NCI-H1930 (cell line): ENCODE data around the gene PHLDA3.
"Not testable (repeated sequence)": the region's sequence is repeated elsewhere in the genome, so short reads cannot be mapped to it uniquely, and the experiment has no call there.

Experiments used
- DNase-seq, 2 experiments: peaks; one replicate each; lab custom pipeline; 2025; lab: John Stamatoyannopoulos, UW

Gene PHLDA3

DNA sequence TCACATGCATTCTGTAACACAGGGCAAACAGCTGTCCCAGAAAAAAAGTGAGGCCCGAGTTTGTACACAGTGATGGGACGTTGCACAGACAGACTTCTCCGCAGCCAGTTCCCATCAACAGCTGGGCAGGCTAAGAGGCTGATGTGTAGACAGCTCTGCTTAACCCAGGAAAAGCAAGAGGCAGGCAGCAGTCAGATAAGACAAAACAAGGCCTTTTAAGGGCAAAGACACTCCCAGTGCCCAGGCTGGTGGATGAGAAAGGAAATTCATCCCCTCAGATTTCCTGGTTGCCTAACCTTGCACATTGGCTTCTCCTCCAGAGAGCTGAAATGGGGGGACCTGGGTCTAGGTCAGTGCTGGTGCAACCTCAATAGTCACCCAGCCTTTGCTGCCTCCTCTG, 17.2 kb upstream of the PHLDA3 start:
- DNase-seq, result no peak

DNA sequence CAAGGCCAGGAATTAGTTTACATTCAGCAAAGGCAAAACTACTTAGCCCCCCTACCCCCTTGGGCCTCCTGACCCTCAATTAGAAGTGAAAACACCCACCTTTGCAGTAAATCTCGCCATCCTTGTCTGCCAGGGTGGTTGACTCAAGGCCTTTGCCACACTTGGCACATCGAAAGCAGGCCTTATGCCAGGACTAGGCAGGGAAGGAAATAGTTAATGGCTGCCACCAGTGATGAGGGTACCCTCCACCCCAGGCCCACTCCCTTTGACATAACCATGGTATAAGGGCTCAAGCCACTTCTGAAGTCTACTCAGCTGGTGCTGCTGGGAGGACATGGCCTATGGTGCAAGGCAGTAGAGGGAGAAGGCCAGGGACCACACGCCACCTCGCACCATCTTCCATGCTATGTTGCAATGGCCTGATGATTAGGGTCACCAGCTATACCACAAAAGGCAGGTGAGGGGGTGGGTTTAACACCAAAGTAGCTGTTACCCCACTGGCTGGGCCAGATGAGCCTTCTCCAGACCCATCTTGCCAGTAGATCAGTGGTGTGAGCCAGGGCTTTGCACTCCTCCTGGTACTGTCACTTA, 16.3 kb upstream of the PHLDA3 start:
- no peak for DNase-seq

DNA sequence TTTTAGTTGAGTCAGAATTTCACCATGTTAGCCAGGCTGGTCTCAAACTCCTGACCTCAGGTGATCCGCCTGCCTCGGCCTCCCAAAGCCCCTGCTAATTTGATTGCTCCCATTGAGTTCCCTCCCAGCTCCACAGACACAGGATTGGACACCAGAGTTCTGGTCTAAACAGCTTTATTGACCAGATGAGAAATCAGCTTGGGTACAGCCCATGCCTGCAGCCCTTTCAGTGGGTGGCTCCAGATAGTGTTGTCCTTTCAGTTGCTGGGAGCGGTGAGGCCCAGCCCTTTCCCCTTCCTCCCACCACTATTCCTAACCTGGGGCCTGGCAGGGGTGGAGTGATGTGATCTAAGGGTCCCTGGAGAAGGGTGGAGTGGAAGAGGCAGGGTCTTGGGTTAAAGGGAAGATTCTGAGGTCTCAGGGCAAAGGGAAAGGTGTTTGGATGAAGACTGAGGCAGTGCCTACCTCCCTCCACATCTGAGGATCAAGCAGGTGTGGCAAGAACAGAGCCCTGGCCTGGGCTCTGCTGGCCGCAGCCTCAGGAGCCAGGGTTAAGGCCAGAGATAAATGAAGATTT, 14.5 kb upstream of the PHLDA3 start:
- DNase-seq, result no peak

DNA sequence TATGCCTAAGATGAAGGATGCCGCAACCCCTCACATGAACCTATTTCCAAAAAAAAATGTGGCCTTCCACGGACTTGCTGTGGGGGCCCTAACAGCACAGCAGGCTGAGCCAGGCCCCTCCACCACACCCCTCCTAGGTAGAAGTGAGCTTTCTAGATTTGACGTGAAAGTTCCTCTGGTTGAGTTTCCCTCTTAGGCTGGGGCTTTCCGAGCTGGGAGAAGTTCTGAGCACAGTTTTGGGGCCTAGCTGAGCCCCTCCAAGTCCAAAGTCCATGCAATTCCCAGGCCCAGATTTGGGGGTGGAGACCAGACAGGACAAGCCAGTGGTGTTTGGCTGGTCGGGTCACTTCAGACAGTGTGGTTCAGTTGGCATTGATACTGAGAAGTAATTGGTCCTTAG, 13.8 kb upstream of the PHLDA3 start:
- DNase-seq, result no peak

DNA sequence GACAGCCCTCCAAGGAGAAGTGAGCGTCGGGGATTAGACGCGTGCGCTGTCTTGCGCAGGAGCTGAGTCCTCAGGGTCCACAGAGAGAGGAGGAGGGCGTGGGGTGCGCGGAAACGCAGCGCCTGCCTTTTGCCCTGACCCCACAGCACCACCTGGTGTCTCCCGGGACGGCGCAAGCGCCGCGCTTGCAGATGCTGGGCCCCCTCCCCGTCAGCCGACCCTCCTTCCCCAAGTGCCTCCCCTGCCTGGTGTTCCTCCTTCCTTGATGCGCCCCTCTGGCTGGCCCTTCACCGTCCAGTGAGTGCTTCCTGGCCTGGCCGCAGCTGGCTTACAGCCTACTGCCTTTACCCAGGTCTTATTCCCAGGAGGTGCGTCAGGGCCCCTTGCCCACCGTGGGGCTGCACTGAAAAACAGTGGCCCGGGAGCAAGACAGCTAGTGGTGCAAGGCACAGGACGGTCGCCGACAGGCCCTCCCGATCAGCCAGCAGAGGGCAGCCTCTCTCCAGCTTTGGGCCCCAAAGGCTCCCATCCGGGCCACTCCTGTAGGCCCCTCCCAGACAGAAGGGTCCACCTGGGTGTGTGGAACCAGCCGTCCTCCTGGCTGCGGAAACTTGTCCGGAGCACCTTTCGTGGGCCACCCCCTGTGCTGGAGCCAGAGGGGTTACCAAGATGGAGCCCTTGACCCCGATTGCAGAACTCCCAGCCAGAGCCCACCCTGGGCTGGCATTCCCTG, 12.9 kb upstream of the PHLDA3 start:
- peak in 1 of 2 experiments; percentile 4 for DNase-seq

DNA sequence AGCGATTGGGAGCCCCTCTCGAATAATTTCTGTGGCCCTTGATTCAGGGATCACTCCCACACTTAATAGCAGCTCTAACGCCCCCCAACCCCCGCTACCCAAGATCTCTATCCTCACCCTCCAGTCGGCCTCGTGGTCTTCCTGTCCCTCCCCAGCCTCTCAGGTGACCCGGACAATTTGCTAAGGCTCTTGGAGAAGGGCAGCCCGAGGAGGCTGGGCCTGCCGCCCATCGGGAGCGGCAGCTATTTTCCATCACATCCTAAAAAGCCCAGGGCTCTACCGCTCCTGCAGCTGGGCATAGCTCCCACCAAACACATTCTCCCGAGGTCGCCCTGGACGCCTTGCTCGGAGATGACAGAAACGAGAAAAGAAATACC, 12.0 kb upstream of the PHLDA3 start:
- DNase-seq, result no peak

DNA sequence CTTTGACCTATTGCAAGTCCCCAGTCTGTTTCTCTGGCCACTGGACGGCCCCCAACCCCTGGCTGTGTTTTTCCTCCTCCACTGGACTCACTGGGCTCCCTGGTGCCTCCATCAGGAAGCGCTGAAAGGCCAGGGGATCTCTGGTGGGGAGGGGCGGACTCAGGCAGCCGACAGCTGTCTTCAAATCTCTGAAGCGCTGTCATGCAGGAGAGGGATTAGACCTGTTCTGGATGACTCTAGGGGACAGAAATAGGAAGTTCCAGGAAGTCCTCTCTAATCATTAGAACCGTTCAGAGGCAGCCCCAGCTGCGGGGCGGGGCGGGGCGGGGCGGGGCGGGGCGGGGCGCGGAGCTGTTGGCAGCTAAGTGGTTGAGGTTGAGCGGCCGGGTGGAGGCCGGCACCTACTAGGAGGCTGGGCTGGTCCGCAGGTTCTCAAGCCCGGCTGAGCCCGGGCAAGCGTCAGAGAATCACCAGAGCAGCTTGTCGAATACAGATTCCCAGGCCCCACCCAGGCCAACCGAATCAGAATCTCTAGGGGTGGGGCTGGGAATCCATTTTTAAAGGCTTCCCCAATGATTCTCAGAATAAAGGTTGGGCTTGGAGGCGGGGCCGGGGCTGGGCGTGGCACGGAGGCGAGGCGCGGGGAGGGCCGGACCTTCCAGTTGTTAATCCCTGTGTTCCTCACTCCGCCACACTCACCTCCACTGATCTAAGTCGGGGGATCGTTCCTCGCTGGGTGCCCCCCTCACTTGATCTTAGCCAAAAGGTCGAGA, 11.4 kb upstream of the PHLDA3 start:
- peak in 1 of 2 experiments; percentile 12 for DNase-seq

DNA sequence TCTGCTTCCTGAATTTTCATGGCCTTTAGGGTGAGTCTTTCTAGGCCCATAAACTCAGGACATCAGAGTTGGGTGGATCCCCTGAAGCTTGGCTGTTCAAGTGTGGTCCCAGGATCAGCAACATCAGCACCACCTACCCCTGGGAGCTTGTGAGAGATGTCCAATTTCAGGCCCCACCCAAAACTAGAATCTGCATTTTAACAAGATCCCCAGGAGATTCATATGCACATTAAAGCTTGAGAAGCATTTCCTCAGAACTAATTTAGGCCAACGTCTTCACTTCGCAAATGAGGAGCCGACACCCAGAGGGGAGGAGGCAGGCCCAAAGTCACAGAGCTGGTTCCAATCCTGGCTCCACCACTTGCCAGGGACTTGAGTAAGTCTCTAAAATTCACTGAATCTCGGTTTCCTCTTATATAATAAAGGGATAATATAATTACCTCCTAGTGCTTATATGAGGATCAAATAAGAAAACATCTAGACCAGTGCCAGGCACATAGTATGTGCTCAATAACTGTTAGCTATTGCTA, 10.3 kb upstream of the PHLDA3 start:
- no peak for DNase-seq

DNA sequence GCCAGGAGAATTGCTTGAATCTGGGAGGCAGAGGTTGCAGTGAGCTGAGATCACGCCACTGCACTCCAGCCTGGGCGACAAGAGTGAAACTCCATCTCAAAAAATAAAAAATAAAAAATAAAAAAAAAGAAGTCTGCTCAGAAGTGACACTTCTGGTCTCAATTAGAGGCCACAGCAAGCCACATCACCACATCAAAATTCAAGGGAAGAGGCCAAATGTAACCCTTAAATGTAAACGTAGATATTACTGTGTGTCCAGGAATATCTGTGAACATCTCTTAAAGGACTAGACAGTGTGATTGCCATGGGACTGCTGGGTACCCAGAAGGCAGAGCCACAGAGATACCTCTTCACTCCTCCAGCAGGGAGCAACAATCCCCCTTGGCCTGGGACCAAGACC, 9.7 kb upstream of the PHLDA3 start:
- not testable (repeated sequence) for DNase-seq

DNA sequence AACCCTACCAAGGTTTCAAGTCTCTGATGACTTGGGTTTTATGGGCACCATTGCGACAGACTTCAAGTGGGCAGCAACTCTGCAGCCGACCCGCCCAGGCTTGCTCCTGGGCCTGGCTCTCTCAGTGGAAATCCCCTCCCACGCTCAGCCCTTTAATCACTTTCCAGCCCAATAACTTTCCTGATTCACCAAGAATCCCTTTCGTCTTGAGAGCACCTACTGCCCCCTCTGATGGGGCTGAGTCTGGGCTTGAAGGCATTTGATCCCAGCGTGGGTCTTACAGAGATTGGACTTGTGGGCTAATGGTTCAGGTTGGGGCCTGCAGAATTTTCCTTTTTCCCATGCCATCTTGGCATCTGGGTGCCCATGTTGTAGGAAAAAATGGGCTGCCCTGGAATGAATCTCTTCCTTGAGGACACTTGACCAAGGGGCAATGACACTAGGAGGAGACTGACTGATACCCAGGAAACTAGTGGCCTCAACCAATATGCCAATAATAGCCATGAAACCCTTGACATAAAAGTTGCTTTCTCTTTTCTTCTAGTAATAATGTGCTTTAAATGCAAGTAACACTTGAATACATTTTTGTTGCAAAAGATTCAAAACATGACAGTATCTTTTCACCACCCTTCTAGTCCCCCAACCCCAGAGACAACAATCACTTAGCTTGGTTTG, 7.8 kb upstream of the PHLDA3 start:
- no peak for DNase-seq

DNA sequence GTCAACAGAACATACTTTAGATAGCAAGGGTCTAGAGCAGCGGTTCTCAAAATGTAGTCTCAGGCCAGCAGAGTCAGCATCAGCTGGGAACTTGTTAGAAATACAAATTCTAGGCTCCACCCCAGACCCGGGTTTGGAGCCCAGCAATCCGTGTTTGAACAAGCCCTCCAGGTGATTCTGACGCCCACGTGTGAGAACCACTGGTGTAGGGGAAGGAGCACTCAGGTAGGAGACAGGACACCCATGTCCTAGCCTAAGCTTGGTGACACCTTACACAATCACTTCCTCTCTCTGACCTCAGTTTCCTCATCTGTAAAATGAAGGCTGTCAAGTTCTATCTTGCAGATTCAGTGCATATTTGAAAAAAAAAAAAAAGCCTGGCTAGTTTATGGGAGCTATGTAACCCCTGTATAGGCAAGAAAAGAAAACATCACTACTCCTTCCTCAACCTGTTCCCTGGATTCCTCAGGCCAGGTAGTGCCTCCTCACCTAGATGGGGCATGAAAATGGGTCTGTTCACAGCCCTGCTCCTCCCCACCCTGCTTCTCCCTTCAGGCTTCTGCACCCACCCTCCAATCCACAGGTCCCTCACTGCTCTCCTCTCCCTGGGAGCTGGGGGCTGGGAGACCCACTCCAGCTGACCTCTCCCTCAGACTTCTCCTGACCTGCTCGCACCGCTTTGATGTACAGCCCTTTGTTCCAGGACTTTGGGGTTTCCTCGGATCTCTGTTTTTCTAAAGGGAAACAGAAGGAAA, 7.1 kb upstream of the PHLDA3 start:
- no peak for DNase-seq

DNA sequence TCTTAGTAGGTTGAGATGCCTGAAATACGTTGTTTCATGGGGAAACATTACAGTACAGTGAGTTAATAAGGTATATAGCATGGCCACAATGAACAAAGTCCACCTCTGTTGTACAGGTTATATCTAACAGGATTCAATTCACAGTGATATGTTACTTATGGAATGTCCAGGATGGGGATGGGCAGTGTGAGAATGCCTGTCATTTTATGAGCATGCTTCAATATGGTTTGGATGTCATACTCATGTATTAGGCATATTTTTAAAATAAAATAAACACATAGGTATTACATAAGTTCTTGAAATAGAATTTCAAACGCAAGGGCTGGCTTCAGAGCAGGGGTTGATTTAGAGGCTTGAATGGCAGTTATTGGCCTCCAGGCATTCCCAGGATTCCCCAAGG, 6.1 kb upstream of the PHLDA3 start:
- no peak for DNase-seq

DNA sequence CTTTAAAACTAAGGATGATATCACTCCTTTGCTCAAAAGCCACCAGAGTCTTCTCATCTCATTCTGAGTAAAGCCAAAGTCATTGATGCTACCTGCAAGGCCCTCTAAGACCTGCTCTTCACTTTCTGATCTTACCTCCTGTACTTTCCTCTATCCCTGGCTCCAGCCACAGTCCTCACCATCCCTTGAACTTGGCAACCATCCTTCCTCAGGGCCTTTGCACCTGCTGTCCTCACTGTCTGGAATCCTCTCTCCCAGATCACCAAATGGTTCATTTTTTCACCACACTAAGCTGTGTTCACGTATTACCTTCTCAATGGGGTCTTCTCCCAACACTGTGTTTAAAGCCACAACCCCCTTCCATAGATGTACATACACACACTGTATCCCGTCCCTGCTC, 4.3 kb upstream of the PHLDA3 start:
- DNase-seq, result no peak

DNA sequence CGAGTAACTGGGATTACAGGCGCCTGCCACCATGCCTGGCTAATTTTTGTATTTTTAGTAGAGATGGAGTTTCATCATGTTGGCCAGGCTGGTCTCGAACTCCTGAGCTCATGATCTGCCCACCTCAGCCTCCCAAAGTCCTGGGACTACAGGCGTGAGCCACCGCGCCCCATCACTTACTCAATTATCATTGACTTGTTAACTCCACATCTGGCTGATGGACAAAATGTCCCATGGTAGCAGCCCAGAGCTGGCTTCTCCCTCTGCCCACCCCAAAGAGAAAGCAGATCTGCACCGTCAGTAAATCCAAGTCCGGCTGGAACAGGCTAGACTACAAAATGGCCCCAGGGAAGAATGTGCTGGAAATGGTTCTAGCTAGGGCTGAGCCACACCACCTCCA, 3.3 kb upstream of the PHLDA3 start:
- DNase-seq, result not testable (repeated sequence)

DNA sequence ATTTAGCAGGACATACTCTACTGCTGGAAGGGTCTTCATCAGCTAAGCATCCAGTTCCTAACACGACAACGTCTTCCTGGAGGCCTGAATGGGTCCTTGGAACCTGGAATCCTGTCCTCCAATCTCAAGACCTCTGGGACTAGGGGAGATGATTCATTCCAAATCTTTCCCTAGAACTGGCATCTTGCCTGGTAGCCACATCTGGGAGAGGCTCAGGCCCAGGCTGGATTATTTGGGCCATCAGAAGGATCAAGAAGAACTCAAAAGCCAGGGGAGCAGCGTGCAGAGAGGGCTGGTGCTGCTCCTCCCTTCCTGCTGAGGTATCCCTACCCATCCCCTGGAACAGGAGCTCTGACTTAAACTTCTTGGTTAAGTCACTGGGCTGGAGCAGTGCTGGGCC, 2.8 kb upstream of the PHLDA3 start:
- no peak for DNase-seq

DNA sequence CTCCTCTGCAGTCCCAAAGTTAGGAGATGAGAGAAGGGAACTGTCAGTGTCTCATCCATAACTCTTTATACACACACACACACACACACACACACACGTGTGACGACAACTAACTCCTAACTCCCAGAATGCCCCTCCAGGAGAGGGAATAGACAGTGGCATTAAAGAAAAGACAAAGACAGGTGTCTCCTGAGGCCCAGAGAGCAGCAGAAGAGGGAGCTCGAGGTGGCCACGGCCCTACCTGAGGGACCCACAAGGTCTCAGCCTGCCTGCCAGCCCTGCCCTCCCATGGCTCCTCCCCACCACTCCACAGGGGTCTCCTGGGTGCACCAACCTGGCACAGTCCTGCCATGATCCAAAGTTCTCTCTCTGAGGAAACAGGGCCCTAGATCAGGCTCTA, 1.6 kb upstream of the PHLDA3 start:
- no peak for DNase-seq

DNA sequence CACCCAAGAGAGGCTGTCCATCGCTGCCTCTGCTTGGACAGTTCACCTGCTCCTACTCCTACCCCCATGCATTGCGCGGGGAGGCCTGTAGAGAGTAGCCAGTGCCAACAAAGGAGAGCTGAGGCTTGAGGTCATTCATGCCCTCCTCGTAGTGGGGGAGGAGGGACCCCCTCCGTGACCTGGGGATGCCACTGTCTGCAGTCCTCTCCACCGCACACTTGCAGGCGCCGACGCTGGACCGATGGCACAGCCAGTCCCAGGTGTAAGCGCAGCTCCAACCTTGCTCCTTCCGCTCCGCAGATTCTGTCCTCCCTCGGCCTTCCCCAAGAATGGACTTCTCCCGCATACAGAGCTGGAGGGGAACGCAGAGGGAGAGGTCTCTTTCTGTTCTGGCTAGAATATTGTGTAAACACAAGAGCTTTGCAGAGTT, 672 bp upstream of the PHLDA3 start:
- no peak for DNase-seq

DNA sequence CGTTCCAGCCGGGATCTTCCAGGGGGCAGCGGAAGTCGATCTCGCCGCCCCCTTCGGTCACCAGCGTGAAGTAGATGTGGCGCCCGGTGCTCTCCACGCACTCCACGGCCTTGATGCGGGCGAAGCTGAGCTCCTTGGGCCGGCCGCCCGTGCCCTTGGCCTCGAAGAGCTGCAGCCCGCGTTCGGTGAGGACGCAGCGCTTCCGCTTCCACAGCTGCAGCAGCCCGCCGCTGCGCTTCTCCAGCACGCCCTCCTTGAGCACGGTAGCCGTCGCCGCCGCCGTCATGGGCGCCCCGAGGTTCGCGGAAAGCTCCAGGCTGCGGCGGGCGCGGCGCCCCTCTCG, 516 bp downstream of the PHLDA3 start:
- DNase-seq, result peak in 1 of 2 experiments; percentile 7

DNA sequence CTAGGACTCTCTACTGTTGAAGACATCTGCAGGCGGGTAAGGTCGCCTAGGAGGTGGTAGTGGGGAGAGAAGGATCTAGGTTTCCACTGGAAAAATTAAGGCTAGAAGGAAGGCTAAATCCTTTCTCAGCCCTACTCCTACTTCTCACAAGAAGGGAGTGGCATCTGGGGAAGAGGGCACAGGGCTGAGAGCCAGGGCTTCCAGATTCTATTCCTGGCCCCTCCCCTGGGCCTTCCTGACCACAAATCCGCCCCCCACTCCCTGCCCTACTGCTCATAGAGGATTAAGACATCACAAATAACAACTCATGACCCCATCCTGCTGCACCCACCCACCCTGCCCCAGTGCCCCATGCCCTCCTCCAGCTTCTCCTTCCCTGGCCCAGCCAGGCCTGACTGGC, 2.5 kb downstream of the PHLDA3 start:
- DNase-seq, result no peak

DNA sequence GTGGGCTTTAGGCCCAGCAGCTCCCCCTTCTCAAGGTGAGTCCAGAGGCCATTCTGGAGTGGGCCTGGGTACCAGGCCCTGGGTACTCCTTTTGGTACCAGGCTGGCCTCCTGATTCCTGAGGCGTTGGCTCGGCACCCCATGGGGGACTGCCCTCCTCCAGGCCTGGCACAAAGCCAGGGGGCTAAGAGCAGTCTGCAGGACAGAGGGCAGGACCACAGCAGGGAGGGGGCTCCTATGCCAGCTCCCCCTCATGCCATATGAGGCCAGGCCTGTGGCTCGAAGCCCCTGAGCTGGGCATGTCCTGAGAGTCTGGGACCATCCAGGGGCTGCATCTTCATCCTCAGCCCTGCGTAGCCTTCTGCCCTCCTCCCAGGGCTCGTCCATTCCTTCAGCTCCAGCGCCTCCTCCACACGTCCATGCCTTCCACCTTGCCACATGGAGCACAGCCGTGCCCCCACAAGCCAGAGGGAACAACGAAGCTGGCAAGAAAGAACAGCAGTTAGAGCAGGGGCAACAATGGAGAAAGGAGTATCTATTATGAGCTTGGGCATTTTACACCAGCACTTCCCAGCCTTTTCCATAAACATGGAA, 3.2 kb downstream of the PHLDA3 start:
- no peak for DNase-seq

DNA sequence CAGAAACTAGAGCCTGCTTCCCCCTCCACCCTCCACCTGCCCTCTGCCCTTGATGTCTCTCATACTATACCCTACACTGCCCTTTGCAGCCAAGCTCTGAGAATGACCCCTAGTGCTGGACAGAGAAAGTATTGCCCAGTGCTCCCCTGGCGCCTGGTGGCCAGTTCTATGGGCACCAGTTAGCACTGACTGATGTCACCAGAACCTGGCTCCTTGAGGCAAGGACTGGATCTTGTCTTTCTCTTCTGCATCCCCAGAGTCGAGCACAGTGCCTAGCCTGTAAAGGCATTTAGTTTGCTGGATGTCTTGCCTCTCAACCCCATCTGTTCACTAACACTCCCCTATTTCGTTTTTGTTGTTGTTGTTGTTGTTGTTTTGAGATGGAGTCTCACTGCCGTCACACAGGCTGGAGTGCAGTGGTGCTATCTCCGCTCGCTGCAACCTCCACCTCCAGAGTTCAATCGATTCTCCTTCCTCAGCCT, 5.9 kb downstream of the PHLDA3 start:
- no peak for DNase-seq
